ENCODE results near the gene FADS6. TPM values are rescaled to one million over a fixed set of nuclear protein-coding genes. Genes with fewer than 3 reads are reported as not detected.
A peak's percentile ranks its signal among the peaks of the same experiment; 100 is the strongest.

Gene FADS6
- total RNA-seq, 1 donor from 2014 or later, result not detected

DNA sequence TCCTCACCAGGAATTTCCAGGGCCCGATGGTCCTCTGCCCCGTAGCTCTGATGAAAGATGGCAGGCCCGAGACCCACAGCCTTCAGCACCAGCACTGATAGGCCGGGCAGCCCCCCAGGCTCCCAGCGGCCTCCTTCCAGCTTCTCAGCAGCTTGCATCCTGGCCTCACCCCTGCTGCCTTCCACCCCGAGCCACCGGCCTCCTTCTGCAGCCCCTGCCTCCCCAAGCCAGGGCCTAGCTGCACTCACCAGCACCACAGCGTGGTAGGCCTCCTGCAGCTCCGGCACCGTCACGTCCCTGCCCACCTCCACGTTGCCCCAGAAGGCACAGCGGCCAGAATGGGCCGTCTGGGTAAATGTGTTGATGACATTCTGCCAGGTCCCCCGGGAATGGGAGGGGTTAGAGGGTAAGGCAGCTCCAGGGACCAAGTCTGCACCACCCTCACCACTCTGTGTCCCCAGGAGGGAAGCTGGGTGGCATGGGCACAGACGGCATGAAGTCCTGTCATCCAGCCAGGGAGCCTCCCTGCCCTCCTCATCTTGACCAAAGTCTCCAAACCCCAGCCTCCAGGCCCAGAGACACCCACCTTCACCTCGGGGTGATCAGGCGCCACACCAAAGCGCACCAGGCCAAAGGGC, 27.1 kb downstream of the FADS6 start:
- DNase-seq, result no peak

DNA sequence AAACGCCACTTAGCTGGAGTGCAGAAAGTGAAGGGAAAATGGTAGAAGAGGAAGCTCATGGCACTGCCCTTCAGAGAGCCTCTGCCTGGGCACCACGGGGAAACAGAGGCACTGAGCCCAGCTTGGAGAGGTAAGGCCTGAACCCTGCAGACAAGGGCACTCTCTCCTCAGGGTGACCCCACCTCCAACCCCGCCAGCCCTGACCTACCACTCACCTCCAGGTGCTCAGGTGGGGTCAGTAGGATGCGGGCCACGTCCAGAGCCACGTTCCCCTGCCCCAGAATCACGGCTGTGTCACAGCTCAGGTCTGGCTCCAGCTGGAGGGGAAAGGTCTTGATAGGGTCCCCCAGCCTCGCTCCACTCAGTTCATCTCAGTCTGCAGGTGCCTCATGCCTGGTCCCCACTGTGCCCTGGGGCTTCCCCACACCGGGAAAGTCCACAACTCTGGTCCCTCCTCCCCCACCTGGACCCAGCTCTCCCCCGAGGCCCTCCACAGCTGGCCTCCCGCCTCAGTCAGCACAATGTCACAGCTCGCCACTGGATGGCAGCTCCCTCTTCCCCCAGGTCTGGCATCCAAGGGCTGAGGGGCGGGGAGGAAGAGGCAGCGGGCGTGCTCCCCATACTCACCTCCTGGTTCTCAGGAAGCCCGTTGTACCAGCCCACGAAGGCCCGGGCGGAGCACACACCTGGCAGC, 27.8 kb downstream of the FADS6 start:
- no peak for DNase-seq

DNA sequence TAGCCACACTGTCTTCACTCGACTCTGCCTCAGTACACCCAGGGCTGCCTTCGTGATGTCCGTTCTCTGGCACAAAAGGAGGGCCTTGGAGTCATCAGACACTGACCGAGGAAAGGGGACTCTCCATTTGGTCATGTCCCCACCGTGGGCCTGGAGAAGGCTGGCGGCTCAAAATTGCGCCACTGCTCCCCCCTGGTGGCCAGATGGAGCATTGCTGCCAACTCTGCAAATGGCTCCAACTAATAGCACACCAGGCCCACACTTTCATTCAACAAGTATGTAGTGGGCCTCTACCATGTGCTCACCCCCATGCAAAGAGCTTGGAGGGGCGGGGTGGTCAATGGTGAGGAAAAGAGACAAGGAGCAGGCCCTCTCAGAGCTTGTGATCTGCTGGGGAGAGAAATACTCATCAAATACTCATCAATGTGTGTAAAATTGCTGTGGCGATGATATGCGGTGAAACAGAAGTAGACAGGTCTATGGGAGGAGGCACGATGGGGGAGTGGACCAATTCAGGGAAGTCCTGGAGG, 28.5 kb downstream of the FADS6 start:
- peak; percentile 80 for DNase-seq

DNA sequence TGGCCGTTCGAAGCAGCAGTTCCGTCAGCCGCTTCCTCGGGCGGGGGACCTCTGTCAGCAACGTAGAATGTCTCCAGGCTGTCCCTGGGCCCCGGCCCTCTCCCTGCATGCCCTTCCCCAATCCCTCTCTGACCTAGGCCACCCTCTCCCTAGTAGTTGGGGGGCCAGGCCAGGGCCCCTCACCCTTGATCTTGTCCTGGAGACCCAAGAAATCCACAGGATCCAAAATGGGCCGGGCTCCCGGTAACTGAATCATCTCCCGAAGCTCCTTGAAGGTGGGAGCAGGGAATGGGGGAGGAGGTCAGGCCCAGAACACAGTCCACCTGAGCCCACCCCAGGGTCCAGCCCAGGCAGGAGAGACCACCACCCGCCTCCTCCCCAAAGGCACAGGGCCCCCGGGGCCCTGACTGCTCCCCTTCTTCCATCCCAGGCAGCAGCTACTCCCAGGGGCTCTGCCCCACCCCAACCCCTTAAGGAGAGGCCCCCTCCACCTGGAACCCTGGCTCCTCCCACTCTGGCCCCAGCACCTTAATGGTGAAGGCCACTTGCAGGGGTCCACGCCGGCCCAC, 29.1 kb downstream of the FADS6 start:
- no peak for DNase-seq

DNA sequence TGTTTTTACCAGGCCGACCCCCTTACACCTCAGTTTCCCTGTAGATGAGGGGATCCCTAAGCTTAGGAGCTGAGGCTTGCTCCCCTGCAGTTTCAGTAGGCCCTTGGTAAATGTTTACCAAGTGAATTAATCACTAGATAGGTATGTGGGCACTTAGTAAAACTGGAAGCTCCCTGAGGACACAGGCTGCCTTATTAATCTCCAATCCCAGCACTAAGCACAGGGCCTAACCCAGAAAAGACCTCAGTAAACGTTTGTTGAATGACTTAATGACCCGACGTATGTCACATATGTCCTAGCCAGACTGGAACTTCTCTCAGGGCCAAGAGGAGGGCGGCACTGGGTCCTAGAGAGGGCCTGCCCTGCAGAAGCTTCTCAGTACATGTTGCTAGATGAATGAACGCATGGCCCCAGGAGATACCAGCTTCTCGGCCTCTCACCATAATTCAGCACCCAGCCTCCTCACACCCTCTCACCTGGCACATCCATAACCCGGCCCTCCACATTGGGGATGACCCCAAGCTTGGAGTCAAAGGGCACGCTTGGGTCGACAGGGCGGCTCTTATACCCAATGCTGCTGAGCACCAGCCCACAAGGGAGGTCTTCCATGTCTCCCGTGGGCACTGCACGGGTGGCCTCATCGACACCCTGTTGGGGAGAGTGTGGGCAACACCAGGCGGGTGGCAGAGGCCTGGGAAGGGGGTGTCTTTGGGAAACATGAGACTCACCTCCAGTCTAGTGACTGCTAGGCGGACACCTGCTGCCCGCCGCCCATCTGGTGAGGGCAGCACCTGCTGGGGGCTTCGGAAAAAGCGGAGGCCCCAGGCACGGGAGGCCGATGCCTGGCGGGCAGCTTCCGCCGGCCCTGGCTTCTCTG, 29.8 kb downstream of the FADS6 start:
- no peak for DNase-seq

DNA sequence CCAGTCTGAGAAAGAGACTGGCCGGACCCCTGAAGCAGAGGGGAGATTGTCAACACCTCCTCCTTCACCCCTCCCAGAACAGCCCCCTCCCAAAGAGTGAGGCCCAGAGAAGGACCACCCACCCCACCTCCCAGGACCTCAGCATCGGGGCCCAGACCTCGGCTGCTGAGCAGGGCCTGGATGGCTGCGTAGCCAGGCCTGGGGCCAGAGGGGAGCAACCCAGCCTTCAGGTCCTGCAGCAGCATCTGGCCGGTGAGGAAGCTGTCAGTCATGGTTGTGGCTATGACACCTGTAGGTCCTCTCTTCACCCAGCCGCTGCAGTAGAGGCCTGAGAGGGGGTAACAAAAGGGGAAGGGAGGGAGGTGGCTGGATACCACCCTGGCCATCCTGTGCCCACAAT, 30.5 kb downstream of the FADS6 start:
- DNase-seq, result no peak

DNA sequence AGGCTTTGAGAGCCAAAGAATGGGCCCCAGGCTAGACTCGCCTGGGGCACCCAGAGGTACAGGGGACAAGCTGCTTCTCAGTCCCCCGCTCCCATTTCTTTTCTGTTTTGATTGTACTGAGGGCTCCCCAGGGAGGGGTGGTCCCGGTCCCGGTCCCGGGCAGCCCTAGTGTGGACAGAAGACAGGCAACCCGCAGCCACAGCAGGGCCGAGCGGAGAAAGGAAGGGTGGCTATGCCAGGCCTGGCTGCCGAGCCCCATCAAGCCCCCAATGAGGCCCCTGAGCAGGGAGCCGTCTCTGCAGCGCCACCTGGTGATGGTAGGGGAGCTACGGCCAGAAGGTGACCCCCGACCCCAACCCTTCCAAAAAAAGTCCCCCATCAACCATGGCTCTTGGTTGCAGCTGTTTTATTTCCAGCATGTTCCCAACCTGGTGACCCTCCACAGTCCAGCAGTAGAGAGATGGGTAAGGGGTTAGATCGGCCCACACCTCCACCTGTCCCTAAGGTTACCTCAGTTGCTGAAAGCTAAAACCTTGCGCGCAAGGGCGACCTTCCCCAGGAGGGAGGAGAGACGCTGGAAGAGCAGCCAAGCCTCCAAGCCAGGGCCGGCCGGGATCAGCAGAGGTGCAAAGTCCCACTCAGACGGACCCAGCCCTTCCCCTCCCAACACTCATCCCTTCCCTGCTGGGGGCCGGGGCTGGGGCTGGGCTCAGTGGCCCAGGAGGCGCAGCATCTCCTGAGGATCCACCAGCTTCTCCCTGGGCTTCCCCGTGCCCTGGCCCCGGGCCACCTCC, 31.1 kb downstream of the FADS6 start:
- DNase-seq, result peak; percentile 73

DNA sequence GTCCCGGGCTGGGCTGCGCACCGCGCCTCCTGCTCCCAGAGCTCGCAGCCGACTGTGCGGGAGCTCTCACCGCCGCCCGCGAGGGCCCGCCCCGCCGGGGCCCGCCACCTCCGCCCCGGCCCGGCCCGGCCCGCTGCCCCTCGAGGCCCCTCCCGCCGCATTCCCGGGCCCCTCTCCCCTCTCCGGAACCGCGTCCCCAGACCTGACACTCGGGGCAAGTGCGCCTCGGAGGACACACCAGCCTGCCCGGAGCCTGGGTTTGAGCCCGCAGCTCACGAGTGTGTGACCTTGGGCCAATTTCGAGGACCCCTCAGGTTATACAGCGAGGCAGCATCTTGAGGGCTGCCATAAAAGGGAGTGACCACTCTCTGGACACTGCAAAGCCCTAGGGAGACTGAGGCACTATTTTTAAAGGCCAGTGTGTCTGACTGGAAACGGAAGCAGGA, 31.7 kb downstream of the FADS6 start:
- DNase-seq, result no peak

DNA sequence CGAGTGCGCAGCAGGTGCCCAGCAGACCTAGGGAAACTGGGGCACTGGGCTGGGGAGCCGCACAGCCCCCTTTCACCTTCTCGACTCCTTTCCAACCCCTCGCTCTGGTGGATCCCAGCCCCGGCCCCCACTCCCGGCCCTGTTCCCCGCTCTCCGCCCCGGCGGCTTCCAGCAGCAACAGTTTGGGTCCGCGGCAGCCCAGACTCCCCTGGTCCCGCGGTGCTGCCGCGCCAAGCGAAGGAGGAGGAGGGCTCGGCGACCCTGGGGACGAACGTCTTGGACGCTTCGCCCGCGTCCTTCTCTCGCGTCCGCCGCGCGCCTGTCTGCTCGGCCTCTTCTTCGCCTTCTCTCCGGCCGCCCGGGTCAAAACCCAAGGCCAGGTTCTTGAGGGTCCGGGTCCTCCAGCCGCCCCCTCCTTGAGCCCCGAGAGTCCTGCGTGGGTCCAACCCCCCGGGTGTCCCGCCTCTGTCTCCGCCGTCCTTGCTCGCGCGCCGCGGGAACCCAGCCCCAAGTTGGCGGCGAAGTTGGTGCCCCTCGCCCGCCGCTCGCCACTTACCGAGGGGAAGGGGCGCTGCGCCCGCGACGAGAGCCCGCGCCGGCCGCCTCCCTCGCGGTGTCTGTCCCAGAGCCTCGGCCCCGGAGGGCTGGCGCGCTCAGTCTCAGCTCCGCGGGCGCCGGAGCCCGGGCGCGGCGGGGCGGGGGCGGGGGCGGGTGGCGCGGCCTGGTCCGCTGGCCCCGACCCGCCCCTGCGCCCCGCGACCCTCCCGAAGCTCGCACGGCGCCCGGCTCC, 32.4 kb downstream of the FADS6 start:
- no peak for DNase-seq

DNA sequence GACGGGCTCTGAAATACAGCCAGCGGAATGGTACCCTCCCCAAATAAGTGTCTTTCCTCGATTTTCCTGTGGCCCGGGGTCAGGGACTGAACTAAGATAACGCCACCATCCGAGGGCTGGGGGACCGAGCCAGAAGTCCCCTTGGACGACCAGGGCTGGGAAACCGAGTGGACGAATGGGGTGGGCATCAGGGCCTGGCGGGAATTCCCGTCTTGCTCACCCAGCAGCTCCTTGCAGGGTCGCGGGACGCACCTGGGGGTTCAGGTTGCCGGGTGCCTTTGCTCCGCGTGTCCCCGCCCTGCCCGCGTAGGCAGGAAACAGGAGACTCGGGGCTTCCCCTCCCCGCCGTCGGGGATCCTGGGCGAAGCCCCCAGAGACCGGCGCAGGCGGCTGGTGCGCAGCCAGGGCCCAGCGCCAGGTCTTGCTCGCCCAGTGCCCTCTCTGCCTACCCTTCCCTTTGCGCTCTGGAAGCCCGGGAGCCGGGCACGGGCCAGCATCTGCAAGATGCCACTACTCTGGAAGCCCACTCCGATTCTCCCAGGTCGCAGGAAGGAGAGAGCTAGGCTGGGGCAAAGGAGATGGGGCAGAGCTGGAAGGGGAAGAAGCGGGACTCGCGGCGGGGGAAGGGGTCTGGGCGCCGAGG, 33.1 kb downstream of the FADS6 start:
- no peak for DNase-seq

DNA sequence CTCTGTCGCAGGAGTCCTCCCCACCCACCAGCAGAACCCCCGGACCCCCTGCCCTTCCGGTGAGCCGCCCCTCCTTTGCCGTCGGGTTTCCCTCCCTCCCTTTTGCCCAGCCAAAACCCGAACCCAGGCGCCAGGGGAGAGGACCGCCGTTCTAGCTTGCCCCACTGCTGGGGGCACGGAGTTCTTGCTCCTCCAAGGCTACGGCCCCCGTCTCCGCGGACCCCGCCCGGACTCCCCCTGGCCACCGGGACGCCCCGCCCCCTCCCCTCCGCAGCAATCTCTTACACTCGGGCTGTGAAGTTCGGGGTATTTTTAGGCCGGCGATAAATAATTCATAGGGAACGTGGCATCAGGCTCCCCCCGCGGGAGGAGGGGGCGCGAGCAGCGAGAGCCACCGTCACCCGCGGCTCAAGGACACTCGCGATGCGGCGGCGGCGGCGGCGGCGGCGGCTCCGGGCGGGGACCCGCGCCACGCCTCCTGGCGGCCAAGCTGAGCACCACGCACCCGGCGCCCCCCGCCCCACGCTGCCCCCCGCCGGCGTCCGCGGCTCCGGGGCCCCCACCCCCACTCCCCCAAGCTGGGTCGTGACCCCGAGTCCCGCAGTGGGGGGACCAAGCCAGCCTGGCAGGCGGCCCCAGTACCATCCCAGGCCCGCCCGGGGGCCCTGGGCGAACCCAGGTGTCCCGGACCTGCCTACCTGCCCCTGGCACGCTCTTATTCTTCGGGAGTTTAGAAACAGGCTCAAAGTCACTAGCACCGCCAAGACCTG, 33.8 kb downstream of the FADS6 start, which contains the start of gene GRIN2C:
Gene GRIN2C (minus strand): TSS at position 427 of the 770 bp plus-strand sequence. CDS start 4,793 bp downstream, outside the sequence.
- peak; percentile 31 for DNase-seq

DNA sequence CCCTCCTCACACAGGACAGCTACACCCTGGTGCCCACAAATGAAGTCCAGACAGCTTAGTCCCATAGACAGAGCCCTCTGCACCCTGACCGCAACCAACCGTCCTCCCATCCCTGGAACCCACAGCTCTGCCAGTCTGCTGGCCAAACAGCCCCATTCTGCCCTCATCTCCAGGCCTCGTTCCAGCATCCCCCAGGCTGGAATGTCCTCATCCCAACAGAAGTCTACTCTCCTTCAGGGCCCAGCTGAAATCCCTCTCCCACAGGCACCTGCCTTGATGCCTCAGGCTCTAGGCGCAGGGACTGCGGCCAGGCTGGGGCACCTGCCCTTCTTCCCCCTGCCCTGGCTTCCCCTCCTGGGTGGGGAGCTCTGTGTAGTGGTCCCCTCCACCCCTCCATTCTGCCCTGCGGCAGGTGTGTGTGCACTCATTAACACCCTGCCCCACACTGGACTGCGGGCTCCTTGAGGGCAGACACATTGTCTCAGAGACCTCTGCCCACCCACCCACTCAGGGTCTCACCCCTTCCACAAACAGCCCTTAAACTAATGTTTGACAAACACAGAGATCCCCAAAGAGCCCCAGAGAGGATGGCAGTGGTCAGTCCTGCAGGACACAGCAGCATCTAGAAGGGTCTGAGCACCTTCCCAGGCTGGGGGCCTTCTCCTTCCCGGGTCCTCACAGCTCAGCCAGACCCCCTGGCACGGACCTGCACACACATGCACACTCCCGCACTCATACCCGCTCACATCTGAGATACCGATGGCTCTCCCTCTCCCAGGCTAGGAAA, 34.6 kb downstream of the FADS6 start:
- no peak for DNase-seq

DNA sequence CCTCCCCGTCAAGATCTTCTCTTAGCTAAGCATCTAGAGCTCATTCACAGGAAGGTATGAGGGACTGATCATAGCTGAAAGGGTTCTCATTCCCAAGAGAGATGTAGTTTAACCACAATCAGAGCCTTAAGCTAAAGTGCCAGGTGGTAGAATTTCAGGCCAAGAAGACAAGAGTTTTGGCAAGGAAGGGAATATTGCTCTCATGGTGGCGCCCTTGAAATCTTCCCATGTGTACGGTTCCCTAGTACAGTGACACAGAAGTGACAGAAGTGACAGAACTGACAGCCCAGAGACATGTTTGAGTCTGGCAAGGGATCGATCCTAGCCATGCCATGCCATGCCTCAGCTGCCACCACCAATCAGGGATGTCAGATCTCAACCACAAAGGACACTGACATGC, 36.2 kb downstream of the FADS6 start:
- DNase-seq, result no peak

DNA sequence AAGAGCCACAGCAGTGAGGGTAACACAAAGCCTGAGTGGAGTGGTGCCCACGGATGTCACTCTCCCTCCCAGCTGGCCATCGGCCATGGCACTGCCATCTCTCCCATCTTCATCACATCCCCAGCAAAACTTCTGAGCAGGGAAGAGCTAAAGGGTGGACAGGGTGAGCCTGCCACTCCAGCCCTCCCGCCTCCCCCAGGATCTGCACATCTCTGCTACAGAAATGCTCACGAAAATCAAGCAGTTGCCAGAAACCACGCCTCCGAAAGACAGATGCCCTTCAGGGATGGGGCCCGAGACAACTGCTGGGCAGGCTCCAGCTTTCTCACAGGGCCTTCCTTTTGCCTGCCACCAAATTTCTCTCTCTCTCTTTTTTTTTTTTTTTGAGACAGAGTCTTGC, 37.3 kb downstream of the FADS6 start:
- no peak for DNase-seq

DNA sequence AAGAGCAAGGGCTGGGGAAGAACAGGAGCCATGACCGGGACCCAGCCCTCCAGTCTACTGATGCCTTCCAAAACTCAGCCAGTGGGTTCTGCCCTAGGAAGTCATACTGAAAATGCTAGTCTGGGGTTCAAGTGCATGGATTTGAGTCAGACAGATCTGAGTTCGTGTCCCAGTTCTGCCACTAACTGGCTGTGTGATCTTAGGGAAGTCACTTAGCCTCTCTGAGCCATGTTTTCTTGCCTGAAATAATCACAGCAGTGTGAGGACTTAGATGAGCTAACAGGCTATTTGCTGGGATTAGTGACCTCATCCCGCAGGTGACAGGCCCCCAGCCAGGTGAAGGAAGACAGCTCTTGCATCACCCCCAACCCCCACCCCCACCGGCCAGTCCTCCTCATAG, 38.1 kb downstream of the FADS6 start:
- no peak for DNase-seq

DNA sequence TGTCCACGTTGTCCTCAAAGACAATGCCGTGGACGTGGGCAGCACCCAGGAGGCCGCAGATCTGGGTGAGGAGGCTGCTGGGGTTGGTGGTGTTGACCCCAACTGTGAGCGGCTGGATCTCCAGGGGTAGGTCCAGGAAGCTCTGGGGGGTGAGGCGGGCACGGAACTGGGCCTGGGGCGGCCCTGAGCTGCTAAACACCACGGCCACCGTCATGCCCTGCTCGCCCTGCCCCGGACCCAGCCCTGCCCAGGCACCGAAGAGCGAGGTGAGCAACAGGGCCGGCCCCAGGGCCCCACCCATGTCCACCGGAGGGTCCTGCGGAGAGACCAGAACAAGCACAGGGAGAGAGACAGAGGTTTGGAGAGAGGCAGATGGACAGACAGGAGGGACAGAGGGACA, 38.6 kb downstream of the FADS6 start:
- DNase-seq, result no peak

DNA sequence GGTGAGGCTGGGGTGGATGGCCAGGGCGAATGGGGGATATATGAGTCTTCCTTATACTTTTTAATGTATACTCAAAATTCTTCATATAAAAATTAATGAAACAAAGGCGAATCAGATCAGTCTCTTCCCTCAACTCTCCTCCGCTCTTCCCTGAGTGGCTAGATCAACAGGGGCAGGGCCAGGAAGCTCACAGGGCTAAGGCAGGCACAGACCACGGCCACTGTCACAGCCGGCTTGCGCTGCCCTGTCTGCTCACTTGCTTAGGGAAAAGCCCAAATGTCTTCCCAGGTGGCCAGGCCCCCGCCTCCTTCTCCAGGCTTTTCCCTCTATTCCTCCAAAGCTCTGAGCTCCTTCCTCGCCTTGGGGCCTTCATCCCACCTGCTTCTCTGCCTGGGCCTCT, 39.8 kb downstream of the FADS6 start:
- no peak for DNase-seq

DNA sequence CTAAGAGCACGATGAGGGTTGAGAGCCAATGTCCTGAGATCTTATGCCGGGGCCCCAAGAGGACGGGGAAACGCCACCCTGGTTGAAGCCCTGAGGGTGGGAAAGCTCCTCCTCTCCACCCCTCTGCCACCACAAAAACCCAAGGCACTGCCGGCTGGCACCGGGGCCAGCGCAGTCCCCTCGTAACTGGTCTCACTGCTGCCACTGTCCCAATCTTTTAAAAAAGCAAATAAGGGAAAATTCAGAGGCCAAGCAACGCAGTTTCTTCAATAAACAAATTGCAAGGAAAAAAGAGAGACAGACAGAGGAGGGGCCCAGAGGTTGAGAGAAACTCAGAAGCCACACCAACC, 40.4 kb downstream of the FADS6 start:
- no peak for DNase-seq
